Stomach (tissue), 9 donors: Measurements from ENCODE around the gene THSD4. TPM values are rescaled to one million over a fixed set of nuclear protein-coding genes. Genes with fewer than 3 reads are reported as not detected.

Experiments used
- DNase-seq, 2 donors: peaks; one replicate each; pipeline versions ENCODE4 v3.0.0 to v3.0.0-alpha.2; 2013 to 2019
- H3K27ac ChIP-seq, 5 donors: fragments of 200-600 bp in 4 of 5; sonication (generic) in 4 of 5; one replicate each; pipeline ENCODE4 v1.5.1; 2013 to 2019; ENCODE audit warnings: mild to moderate bottlenecking in 1 of 5, moderate library complexity in 1 of 5
- H3K27me3 ChIP-seq, 3 donors: fragments of 200-600 bp; sonication (generic); one replicate each; pipeline ENCODE4 v1.5.1; 2017 to 2019; ENCODE audit warnings: mixed run types in 1 of 3
- H3K36me3 ChIP-seq, 4 donors: fragments of 200-600 bp; sonication (generic); 1 replicate in 3 of 4; 2 replicates in 1 of 4; pipeline ENCODE4 v1.5.1; 2016 to 2019
- H3K4me1 ChIP-seq, 4 donors: fragments of 200-600 bp; sonication (generic); one replicate each; pipeline ENCODE4 v1.5.1; 2016 to 2019
- H3K4me3 ChIP-seq, 4 donors: fragments of 200-600 bp; sonication (generic) in 3 of 4; one replicate each; pipeline ENCODE4 v1.5.1; 2016 to 2019; ENCODE audit warnings: mild to moderate bottlenecking in 1 of 4
- H3K9me3 ChIP-seq, 4 donors: fragments of 200-600 bp; sonication (generic); one replicate each; pipeline ENCODE4 v1.5.1; 2016 to 2019
- CTCF ChIP-seq, 7 experiments: fragments of 450-650 bp in 4 of 7; fragments of 200-600 bp in 3 of 7; sonication (generic) in 3 of 7; IDR thresholded peaks; one replicate each; pipeline ENCODE4 v1.5.1; 2016 to 2019; ENCODE audit warnings: antibody characterized with exemption in 7 of 7, control low read depth in 2 of 7, mild to moderate bottlenecking in 1 of 7
- EP300 ChIP-seq: sonication (generic); formaldehyde crosslinking; IDR thresholded peaks from one replicate; pipeline ENCODE4 v1.6.1; 2017; ENCODE audit warnings: antibody characterized with exemption
- POLR2A ChIP-seq, 4 donors: fragments of 450-650 bp; IDR thresholded peaks; one replicate each; pipeline ENCODE4 v1.6.1; 2016; ENCODE audit warnings: antibody characterized with exemption in 4 of 4, control low read depth in 2 of 4, mild to moderate bottlenecking in 1 of 4, moderate library complexity in 1 of 4
- POLR2AphosphoS5 ChIP-seq, 3 donors: sonication (generic); formaldehyde crosslinking; IDR thresholded peaks; one replicate each; pipeline ENCODE4 v1.6.1; 2016; ENCODE audit warnings: antibody characterized with exemption in 3 of 3
- WGBS, 5 donors: extraction: QIAGEN DNeasy Blood & Tissue Kit in 3 of 5; methylation state at CpG; one replicate each; pipeline versions ENCODE4 v1.1.5 to v1.1.7; 2013 to 2018; 5-methylcytosine and 5-hydroxymethylcytosine counted together
- intact Hi-C: fragments of 100-400 bp; cut with DNase I; formaldehyde crosslinking; loops from one replicate; pipeline ENCODE4 v1.15.1; 2023; ENCODE audit warnings: low total_unique reads
- polyA plus RNA-seq, 3 donors: library from polyadenylated mRNA; stranded (reverse); fragments of 200-250 nt; gene quantifications; one replicate each; pipeline ENCODE4 v1.2.3, GENCODE V29; 2013
- total RNA-seq, 5 donors: library from RNA; depleted of rRNA; stranded (reverse); fragments of >200 nt; gene quantifications; one replicate each; pipeline versions ENCODE4 v1.1.0 to v1.2.3, GENCODE V29; 2014 to 2016
- donor health status: healthy with polysubstance abuse.
- donor health status: Bipolar disorder and iron deficiency.
- donor health status: healthy.

Gene THSD4
- total and polyA plus RNA-seq, 8 donors, result 1.8 to 79.4 (median 22.0) TPM

- 93 to 96% (median 95%) methylated on average over 3 of the region's 3 CpGs for WGBS, 5 donors
- DNase-seq, result no peak
- intact Hi-C loops, result no loop called here
- TF ChIP-seq POLR2A (IDR thresholded peaks at IDR 0.05), result no peak
- TF ChIP-seq CTCF (IDR thresholded peaks at IDR 0.05), result peak in 1 of 7 experiments; percentile 15
- TF ChIP-seq EP300, result no peak
- TF ChIP-seq POLR2AphosphoS5 (IDR thresholded peaks at IDR 0.05), result no peak
- Histone ChIP-seq H3K4me1 (peaks cover 0 to 10% (median 2%) of the 10 kb centered on the region in 4 donors), H3K27me3 (no peaks in the 10 kb centered on the region), H3K27ac (no peak overlapping the region), H3K4me3 (no peak overlapping the region), H3K36me3 (no peaks in the 10 kb centered on the region), H3K9me3 (peaks cover 0 to 7% (median 5%) of the 10 kb centered on the region in 4 donors)
Measured at GRCh38 chr15:71591057-71591456, 475.8 kb downstream of the THSD4 start.

GRCh38 chr15:71592203-71592602, 476.9 kb downstream of the THSD4 start:
- no peak overlapping the region for H3K4me3 ChIP-seq
- no peak for TF ChIP-seq POLR2AphosphoS5 (IDR thresholded peaks at IDR 0.05)
- no peak for TF ChIP-seq EP300
- no peak for TF ChIP-seq CTCF (IDR thresholded peaks at IDR 0.05)
- TF ChIP-seq POLR2A (IDR thresholded peaks at IDR 0.05), result no peak
- no peak overlapping the region for H3K27ac ChIP-seq
- no peaks in the 10 kb centered on the region for H3K36me3 ChIP-seq
- DNase-seq, result no peak
- H3K9me3 ChIP-seq, result no peaks in the 10 kb centered on the region
- H3K27me3 ChIP-seq, result no peaks in the 10 kb centered on the region
- intact Hi-C loops, result no loop called here
- 75 to 94% (median 89%) methylated on average over 6 of the region's 6 CpGs for WGBS, 5 donors
- peaks cover 0 to 20% (median 13%) of the 10 kb centered on the region in 4 donors for H3K4me1 ChIP-seq

- Histone ChIP-seq H3K27me3 (no peaks in the 10 kb centered on the region), H3K36me3 (no peaks in the 10 kb centered on the region), H3K4me1 (peaks cover 31 to 58% (median 39%) of the 10 kb centered on the region in 4 donors), H3K4me3 (no peak overlapping the region), H3K9me3 (no peaks in the 10 kb centered on the region), H3K27ac (peak overlapping the region; percentile 44 to 79 (median 63))
- intact Hi-C loops, result no loop called here
- 84 to 92% (median 91%) methylated on average over 6 of the region's 6 CpGs for WGBS, 5 donors
- TF ChIP-seq POLR2AphosphoS5 (IDR thresholded peaks at IDR 0.05) (no peak), CTCF (IDR thresholded peaks at IDR 0.05) (no peak), POLR2A (IDR thresholded peaks at IDR 0.05) (no peak), EP300 (no peak)
- no peak for DNase-seq
Measured at GRCh38 chr15:71595846-71596553, 480.7 kb downstream of the THSD4 start.

GRCh38 chr15:71596672-71597071, 481.4 kb downstream of the THSD4 start:
- no peak overlapping the region for H3K4me3 ChIP-seq
- no peaks in the 10 kb centered on the region for H3K36me3 ChIP-seq
- peak overlapping the region; percentile 40 to 79 (median 56) for H3K27ac ChIP-seq
- 14 to 29% (median 17%) methylated on average over 4 of the region's 4 CpGs for WGBS, 5 donors
- peaks cover 33 to 65% (median 43%) of the 10 kb centered on the region in 4 donors for H3K4me1 ChIP-seq
- no peaks in the 10 kb centered on the region for H3K9me3 ChIP-seq
- no peaks in the 10 kb centered on the region for H3K27me3 ChIP-seq
- peak; percentile 71 to 81 for DNase-seq
- TF ChIP-seq EP300, result no peak
- TF ChIP-seq CTCF (IDR thresholded peaks at IDR 0.05), result peak in 1 of 7 experiments; percentile 21
- no peak for TF ChIP-seq POLR2A (IDR thresholded peaks at IDR 0.05)
- TF ChIP-seq POLR2AphosphoS5 (IDR thresholded peaks at IDR 0.05), result peak; percentile 48 to 60 (median 60)
- intact Hi-C loops, result no loop called here
